GM18502 (cell line): ENCODE data around the gene TRIB2.

Experiments used
- ATAC-seq: cut with Tn5 transposase; IDR thresholded peaks from one replicate; pipeline ENCODE4 v1.9.1; 2021; ENCODE audit warnings: mild to moderate bottlenecking; ENCODE audit not compliant: unreplicated experiment, poor library complexity

Gene TRIB2

GRCh38 chr2:12718711-12719399 is 2.1 kb downstream of the TRIB2 start:
- no peak for ATAC-seq

DNA sequence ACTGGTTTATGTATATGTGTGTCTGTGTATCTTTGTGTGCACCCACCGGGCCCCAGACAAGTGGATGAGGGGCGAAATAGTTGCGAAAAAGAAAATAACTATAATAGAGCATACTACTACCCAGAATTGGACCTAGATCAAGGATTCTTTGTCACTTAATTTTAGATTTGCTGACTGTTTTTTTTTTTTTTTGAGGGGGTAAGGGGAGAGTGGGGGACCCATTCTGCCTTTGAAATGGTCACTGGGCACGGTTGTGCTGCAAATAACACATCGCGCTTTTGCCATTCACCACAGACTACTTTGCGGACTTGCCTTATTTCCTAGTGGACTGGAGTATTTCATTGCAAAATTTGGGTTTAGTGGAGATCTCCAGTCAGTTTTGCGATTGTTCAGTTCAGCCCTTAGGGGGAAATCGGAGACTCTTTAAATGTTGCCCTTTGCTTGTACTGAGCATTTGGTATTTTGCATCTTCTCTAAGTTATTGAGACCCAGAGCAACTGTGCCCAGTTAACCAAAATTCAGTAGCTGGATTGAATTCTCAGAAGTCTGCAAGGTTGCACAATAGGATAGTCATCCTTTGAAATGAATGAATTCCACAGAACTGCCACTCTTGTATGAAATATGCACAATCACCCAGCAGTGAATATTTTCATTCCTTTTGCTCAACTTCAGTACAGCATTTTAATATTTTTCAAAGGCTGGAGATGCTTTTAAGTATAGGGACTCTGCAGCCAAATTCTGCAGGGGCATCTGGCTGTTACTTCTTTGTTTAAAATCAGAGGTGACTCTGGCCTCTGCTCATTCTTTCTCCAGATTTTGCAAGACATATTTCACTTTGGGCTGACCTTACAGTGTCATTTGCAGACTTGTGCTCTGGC is 2.9 kb downstream of the TRIB2 start:
- no peak for ATAC-seq

- ATAC-seq = no peak
Measured at GRCh38 chr2:12720278-12720620, 3.5 kb downstream of the TRIB2 start.

DNA sequence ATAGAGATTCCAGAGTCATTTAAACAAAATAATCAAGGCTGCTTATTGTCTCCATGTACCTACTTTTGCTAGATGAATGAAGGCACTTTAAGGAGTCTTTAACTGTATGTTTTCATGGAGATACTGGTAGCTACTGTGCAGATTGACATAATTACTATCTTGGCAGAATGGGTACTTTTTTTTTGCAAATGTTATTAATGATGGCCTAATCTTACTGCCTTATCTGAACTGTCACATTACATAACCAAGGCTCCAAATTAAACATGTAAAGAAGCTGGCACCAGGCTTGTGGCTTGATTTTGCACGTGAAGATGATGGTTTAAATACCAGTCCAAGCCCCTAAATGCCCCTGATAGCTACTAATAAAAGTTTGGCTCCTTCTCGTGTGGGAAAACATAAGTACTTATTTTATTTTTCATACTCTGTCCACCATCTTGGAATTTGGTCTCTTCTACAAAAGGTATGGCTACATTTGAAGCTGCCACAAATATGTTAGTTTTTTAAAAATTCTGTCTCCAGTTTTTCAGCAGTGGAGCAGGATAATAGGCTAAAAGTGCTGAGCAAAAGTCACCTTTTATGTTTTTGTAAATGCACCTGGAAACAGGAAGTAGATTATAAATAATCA is 4.1 kb downstream of the TRIB2 start:
- no peak for ATAC-seq

GRCh38 chr2:12721566-12722446 is 5.1 kb downstream of the TRIB2 start:
- no peak for ATAC-seq

- no peak for ATAC-seq
Measured at GRCh38 chr2:12722447-12723316, 5.9 kb downstream of the TRIB2 start.

- no peak for ATAC-seq
Measured at GRCh38 chr2:12723736-12724463, 7.2 kb downstream of the TRIB2 start.

DNA sequence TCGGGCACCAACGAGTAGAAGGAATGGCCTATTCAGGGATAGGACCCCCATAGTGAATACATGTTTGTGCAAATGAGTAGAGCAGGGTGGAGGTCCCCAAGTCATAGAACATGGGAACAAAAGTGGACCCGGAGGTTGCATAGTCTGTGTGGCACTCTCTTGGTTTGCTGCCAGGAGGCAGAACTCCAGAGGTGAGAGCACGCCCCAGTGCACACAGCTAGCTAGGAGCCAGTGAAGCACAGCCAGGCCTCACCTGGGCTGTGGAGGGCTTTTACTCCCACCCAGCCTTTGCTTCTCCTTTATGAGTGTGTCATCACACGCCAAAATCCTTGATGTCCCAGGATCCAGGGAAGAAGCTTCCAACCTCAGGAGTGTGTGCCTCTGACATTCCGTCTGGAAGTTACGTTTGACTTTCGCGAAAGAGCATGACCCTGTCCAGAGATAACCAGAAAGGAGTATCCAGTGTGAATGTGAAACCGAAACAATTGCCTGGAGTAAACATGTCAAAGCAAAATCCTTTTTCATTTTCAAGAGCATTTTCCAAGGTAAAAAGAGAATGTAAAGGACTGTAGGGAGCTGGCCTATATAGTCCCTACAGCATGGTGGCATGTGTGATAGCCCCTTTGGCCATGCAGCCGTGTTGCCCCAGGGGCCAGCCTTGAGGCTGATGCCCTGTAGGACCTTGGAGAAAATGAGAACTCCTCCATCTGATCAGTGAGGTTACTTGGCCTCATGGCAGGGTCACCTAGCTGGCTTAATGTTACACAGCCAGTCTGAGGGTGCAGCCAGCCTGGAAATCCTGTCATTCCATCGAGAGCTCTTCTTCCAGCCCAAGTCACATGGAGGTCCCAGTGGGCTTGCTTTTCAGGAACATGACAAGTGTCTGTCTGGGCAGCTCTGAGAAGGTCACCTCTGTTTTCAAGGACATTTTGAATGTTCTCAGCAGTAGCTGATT is 8.8 kb downstream of the TRIB2 start:
- ATAC-seq = no peak

DNA sequence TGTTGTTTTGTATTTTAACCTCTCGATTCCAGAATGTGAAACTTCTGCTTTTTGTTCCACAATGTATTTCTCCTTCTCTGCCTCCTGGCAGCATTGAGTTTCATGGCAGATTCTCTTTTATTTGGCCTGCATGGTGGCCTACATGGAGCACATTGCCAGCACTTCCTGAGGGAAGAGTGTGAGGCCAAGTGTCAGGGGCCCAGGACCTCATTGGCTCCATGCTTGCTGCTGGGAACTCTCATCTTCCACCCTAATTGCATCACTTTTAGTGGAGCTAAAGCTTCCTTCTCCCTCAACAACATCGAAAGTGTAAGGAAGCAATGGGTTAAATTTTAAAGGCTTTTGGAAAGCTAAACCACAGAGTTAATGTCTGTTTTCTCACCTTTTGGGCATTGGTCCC is 9.5 kb downstream of the TRIB2 start:
- ATAC-seq = no peak

DNA sequence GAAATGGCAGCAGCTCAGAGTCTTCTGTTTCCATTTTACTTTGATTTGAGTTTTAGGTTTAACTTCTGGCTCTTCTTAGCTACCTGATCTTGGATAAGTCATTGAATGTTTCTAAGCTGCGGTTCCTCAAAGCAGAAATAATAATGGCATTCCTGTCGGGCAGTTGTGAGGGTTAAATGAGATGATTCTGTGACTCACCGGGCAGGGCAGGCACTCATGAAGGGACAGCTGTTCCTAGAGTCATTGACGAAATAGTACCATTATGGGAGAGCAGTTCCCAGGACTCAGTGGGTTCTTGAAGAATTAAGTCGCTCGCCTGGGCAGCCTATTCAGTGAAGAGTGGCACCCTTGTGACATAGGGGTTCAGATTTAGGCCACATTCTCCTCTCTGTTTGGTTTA is 10.3 kb downstream of the TRIB2 start:
- no peak for ATAC-seq

DNA sequence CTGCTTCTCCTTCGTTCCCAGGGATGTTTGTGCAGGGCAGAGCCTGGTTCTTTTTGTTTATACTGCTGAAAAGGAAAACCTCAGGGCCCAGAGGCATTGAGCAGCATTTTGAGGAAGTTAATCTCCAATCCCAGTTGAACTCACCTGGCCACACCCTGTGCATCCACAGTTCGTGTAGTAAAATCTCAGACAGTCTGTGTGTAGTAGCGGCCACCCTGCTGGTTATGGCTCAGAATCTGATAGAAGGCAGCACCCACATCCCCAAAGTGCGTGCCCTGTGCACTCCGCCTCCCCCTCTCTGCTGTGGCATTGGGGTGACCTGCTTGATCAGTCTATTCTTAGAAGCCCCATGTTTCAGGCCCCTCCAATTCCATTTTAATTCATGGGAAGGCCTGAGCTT is 10.9 kb downstream of the TRIB2 start:
- ATAC-seq = no peak

- ATAC-seq = peak; percentile 94
Measured at GRCh38 chr2:12728221-12728777, 11.6 kb downstream of the TRIB2 start.

GRCh38 chr2:12730265-12730664 is 13.5 kb downstream of the TRIB2 start:
- no peak for ATAC-seq

DNA sequence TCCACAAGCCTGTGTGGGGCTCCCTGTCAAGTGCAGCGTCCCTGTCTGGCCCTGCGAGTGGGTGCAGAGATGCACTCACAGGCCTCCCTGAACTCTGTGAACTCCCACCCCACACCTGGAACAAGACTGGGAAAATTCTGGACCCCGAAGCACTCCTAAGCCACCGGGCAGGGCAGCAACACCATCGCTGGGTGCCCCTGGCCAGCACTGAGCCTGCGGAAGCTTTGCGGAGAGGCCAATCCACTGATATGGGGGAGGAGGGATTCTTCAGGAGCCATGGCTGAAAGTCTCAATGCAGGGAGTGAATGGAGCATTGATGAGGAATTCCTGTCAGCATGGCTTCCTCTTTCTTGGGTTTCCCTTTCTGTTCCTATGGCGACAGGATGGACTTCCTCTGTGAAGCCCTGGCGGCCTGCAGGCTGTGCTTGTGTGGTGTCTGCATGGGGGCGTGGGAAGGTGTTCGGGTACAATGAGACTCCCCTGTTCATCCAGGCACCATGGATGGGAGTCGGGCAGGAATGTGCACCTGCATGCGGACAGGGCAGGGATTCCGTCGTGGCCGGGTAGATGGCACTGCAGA is 15.1 kb downstream of the TRIB2 start:
- no peak for ATAC-seq

DNA sequence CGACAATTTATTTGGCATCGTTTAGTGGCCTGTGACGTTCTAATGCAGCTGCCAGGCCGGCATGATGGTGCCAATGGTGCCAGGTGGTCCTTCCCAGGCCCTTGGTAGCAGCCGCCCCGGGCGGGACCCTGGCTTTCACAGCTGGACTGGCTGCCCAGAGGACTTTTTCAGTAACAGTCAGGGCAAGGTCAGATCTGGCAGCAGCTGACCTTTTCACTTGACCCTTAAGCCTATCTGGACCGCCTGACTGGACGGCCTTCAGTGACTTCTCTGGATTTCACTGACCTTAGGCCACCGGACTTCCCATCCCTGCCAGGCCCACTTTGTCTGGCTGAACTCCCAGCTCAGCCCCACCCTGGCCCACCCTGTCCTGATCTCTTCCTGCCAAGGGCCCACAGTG is 15.9 kb downstream of the TRIB2 start:
- no peak for ATAC-seq

DNA sequence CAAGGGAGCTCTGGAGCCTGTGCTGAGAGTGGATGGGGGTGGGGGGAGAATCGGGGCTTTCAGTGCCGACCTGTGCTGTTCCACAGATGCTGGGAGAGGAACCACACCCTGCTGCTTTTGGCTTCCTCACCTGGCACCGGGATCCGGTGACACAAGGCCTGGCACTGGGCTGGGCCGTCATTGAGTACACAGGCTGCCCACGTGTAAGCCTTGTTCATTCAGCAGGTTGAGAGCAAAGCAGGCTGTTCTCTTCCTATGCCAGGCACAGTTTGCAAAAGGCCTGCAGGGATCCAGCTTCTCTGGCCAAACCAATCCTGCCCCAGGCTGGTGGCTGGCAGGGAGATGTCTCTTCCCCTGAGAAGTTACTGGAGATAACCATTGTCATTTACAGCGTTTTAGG is 17.1 kb downstream of the TRIB2 start:
- no peak for ATAC-seq
